Panc1 (cell line): ENCODE data around the gene KLHL3.

ENCODE experiments used
- POLR2AphosphoS5 ChIP-seq: IDR thresholded peaks from 2 replicates; pipeline ENCODE4 v1.6.1; 2012; ENCODE audit warnings: mild to moderate bottlenecking, low read depth, low read length, moderate library complexity
- REST ChIP-seq, 2 experiments: IDR thresholded peaks; 2 replicates each; pipeline ENCODE4 v1.6.1; 2011 to 2012; ENCODE audit warnings: low read depth in 2 of 2, control low read depth in 1 of 2, low read length in 1 of 2, mild to moderate bottlenecking in 1 of 2, moderate library complexity in 1 of 2; ENCODE audit not compliant: insufficient read depth in 1 of 2
- SIN3A ChIP-seq: IDR thresholded peaks from 2 replicates; pipeline ENCODE4 v1.6.1; 2012; ENCODE audit warnings: low read depth, mild to moderate bottlenecking, low read length, moderate library complexity, borderline replicate concordance; ENCODE audit not compliant: insufficient read depth
- TCF7L2 ChIP-seq: IDR thresholded peaks from 2 replicates; pipeline ENCODE4 v1.6.1; 2011; ENCODE audit warnings: mild to moderate bottlenecking, low read depth, low read length, inconsistent platforms
- TF ChIP-seq, protein P1 (sequence below): fragments of 450-650 bp; IDR thresholded peaks from 2 replicates; pipeline ENCODE4 v1.5.1; 2017; ENCODE audit warnings: mild to moderate bottlenecking

GRCh38 chr5:137648361-137648760 lies 87.5 kb downstream of the KLHL3 start:
- TF ChIP-seq REST (IDR thresholded peaks at IDR 0.05; ENCODE audit: insufficient read depth in 1 of 2, low read depth in 2 of 2, low read length in 1 of 2) (no peak), POLR2AphosphoS5 (no peak), SIN3A (no peak), TCF7L2 (no peak)
- TF ChIP-seq, protein P1, sequence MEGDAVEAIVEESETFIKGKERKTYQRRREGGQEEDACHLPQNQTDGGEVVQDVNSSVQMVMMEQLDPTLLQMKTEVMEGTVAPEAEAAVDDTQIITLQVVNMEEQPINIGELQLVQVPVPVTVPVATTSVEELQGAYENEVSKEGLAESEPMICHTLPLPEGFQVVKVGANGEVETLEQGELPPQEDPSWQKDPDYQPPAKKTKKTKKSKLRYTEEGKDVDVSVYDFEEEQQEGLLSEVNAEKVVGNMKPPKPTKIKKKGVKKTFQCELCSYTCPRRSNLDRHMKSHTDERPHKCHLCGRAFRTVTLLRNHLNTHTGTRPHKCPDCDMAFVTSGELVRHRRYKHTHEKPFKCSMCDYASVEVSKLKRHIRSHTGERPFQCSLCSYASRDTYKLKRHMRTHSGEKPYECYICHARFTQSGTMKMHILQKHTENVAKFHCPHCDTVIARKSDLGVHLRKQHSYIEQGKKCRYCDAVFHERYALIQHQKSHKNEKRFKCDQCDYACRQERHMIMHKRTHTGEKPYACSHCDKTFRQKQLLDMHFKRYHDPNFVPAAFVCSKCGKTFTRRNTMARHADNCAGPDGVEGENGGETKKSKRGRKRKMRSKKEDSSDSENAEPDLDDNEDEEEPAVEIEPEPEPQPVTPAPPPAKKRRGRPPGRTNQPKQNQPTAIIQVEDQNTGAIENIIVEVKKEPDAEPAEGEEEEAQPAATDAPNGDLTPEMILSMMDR = no peak
